Measurements from ENCODE around the gene CAMK2A.

GRCh38 chr5:150321211-150321610 is 31.6 kb upstream of the CAMK2A start:
- TF ChIP-seq CTCF (conservative IDR thresholded peaks at IDR 0.05; ENCODE audit: low read depth, low read length): no peak
- no peak for TF ChIP-seq POLR2A (IDR thresholded peaks at IDR 0.05; ENCODE audit: low read depth, low read length)
- no peak for TF ChIP-seq ELK1 (IDR thresholded peaks at IDR 0.05; ENCODE audit: borderline replicate concordance, low read depth, low read length)
- no peak for TF ChIP-seq RAD21 (IDR thresholded peaks at IDR 0.05; ENCODE audit: low read length)
- no peak for TF ChIP-seq USF2 (IDR thresholded peaks at IDR 0.05; ENCODE audit: low read depth, low read length)
- no peak for TF ChIP-seq BHLHE40 (IDR thresholded peaks at IDR 0.05; ENCODE audit: low read depth, low read length)
- no peak for TF ChIP-seq RFX5 (IDR thresholded peaks at IDR 0.05; ENCODE audit: low read depth, low read length)

All from IMR-90 (cell line).